GM23338 (cell line): ENCODE results near the gene ZNF438. TPM values are rescaled to one million over a fixed set of nuclear protein-coding genes. Genes with fewer than 3 reads are reported as not detected.

Experiments used
- ATAC-seq: fragments of 200-7000 bp; cut with Tn5 transposase; 3 replicates; pipeline ENCODE4 v1.9.1; 2020
- DNase-seq: peaks from one replicate; pipeline ENCODE4 v3.0.0-alpha.2; 2015; ENCODE audit warnings: low spot score
- H2AFZ ChIP-seq: fragments of 200-600 bp; sonication (generic); 2 replicates; pipeline ENCODE4 v1.8.0; 2016; ENCODE audit warnings: antibody characterized with exemption, mild to moderate bottlenecking, moderate library complexity
- H3F3A ChIP-seq: fragments of 200-600 bp; sonication (generic); replicated peaks from 2 replicates; pipeline ENCODE4 v1.8.0; 2017; ENCODE audit warnings: antibody characterized with exemption, mixed run types, low read depth
- H3K27ac ChIP-seq: fragments of 200-600 bp; sonication (generic); 2 replicates; pipeline ENCODE4 v1.6.1; 2016; ENCODE audit warnings: low read depth
- H3K27me3 ChIP-seq: fragments of 200-600 bp; sonication (generic); 2 replicates; pipeline ENCODE4 v1.8.0; 2016; ENCODE audit warnings: mild to moderate bottlenecking, mixed run types, moderate library complexity; ENCODE audit not compliant: insufficient read depth
- H3K36me3 ChIP-seq: fragments of 200-600 bp; sonication (generic); 2 replicates; pipeline ENCODE4 v1.8.0; 2016; ENCODE audit warnings: mild to moderate bottlenecking; ENCODE audit not compliant: insufficient read depth
- H3K4me1 ChIP-seq: fragments of 200-600 bp; sonication (generic); 2 replicates; pipeline ENCODE4 v1.8.0; 2016; ENCODE audit warnings: mild to moderate bottlenecking, moderate library complexity; ENCODE audit not compliant: insufficient read depth
- H3K4me2 ChIP-seq: fragments of 200-600 bp; sonication (generic); 2 replicates; pipeline ENCODE4 v1.7.1; 2017; ENCODE audit warnings: mixed run types
- H3K4me3 ChIP-seq: fragments of 200-600 bp; sonication (generic); 2 replicates; pipeline ENCODE4 v1.6.1; 2016; ENCODE audit warnings: mixed run types
- H3K79me2 ChIP-seq: fragments of 200-600 bp; sonication (generic); replicated peaks from 2 replicates; pipeline ENCODE4 v1.8.0; 2017; ENCODE audit warnings: mild to moderate bottlenecking; ENCODE audit not compliant: insufficient read depth
- H3K9me2 ChIP-seq: fragments of 200-600 bp; sonication (generic); 2 replicates; pipeline ENCODE4 v1.8.0; 2017; ENCODE audit not compliant: insufficient read depth
- H4K20me1 ChIP-seq: fragments of 200-600 bp; sonication (generic); replicated peaks from 2 replicates; pipeline ENCODE4 v1.8.0; 2017; ENCODE audit warnings: mild to moderate bottlenecking; ENCODE audit not compliant: insufficient read depth
- H3K27ac Mint-ChIP-seq: 2 replicates; pipeline ENCODE4 v1.8.0; 2020; ENCODE audit warnings: inconsistent platforms, mild to moderate bottlenecking, moderate library complexity, mixed read lengths
- H3K27me3 Mint-ChIP-seq: 3 replicates; pipeline ENCODE4 v1.8.0; 2022; ENCODE audit warnings: low read depth, mild to moderate bottlenecking, moderate library complexity, mixed read lengths, inconsistent platforms; ENCODE audit not compliant: insufficient read depth, poor library complexity
- H3K36me3 Mint-ChIP-seq: 3 replicates; pipeline ENCODE4 v1.8.0; 2021; ENCODE audit warnings: low read depth, mild to moderate bottlenecking, inconsistent platforms, moderate library complexity, mixed read lengths
- H3K4me1 Mint-ChIP-seq: 3 replicates; pipeline ENCODE4 v1.8.0; 2020; ENCODE audit warnings: mild to moderate bottlenecking, inconsistent platforms, mixed read lengths
- H3K4me3 Mint-ChIP-seq: 3 replicates; pipeline ENCODE4 v1.8.0; 2021; ENCODE audit warnings: moderate library complexity, mild to moderate bottlenecking, inconsistent platforms, mixed read lengths
- H3K9me3 Mint-ChIP-seq: 3 replicates; pipeline ENCODE4 v1.8.0; 2020; ENCODE audit warnings: moderate library complexity, mild to moderate bottlenecking, inconsistent platforms, mixed read lengths
- CREB1 ChIP-seq: fragments of 250-450 bp; sonication (Bioruptor Pico); IDR thresholded peaks from 2 replicates; pipeline ENCODE4 v1.5.0; 2020; ENCODE audit warnings: low read depth, mild to moderate bottlenecking, moderate library complexity
- CTCF ChIP-seq, 2 experiments: fragments of 200-600 bp in 1 of 2; sonication (generic) in 1 of 2; conservative IDR thresholded peaks; 2 replicates each; pipeline versions ENCODE4 v1.5.1 to v1.6.1; 2016 to 2017; ENCODE audit warnings: antibody characterized with exemption in 2 of 2, low read depth in 2 of 2, mild to moderate bottlenecking in 2 of 2, moderate library complexity in 1 of 2
- ETS1 ChIP-seq: IDR thresholded peaks from 2 replicates; pipeline ENCODE4 v1.6.1; 2016; ENCODE audit warnings: antibody characterized with exemption
- EZH2 ChIP-seq: fragments of 200-600 bp; sonication (generic); IDR thresholded peaks from one replicate; pipeline ENCODE4 v1.8.0; 2017; ENCODE audit warnings: antibody characterized with exemption, mild to moderate bottlenecking, low read depth; ENCODE audit not compliant: unreplicated experiment
- EZH2phosphoT487 ChIP-seq: fragments of 200-600 bp; sonication (generic); IDR thresholded peaks from one replicate; pipeline ENCODE4 v1.8.1; 2018; ENCODE audit warnings: antibody characterized with exemption; ENCODE audit not compliant: unreplicated experiment
- JUNB ChIP-seq: IDR thresholded peaks from one replicate; pipeline ENCODE4 v1.6.1; 2016; ENCODE audit warnings: antibody characterized with exemption; ENCODE audit not compliant: unreplicated experiment
- NANOG ChIP-seq: IDR thresholded peaks from 2 replicates; pipeline ENCODE4 v1.6.1; 2016; ENCODE audit warnings: antibody characterized with exemption, borderline replicate concordance
- POLR2AphosphoS5 ChIP-seq: IDR thresholded peaks from 2 replicates; pipeline ENCODE4 v1.6.1; 2016; ENCODE audit warnings: antibody characterized with exemption, low read depth
- REST ChIP-seq: IDR thresholded peaks from one replicate; pipeline ENCODE4 v1.6.1; 2018; ENCODE audit warnings: antibody characterized with exemption; ENCODE audit not compliant: unreplicated experiment
- STAT1 ChIP-seq: IDR thresholded peaks from one replicate; pipeline ENCODE4 v1.6.1; 2016; ENCODE audit warnings: antibody characterized with exemption; ENCODE audit not compliant: unreplicated experiment
- ZNF114 ChIP-seq: fragments of 250-450 bp; sonication (Bioruptor Pico); IDR thresholded peaks from 2 replicates; pipeline ENCODE4 v1.5.0; 2020; ENCODE audit warnings: mild to moderate bottlenecking, moderate library complexity
- ZNF331 ChIP-seq: fragments of 250-450 bp; sonication (Bioruptor Pico); IDR thresholded peaks from 2 replicates; pipeline ENCODE4 v1.5.0; 2020; ENCODE audit warnings: low read depth, mild to moderate bottlenecking, moderate library complexity
- ZNF462 ChIP-seq: fragments of 250-450 bp; sonication (Bioruptor Pico); IDR thresholded peaks from 2 replicates; pipeline ENCODE4 v1.5.0; 2020; ENCODE audit warnings: mild to moderate bottlenecking, moderate library complexity
- polyA plus RNA-seq: library from polyadenylated mRNA; unstranded; fragments of >200 nt; fragmentation: Nextera tagmentation; extraction: Ambion mirVana; gene quantifications from 2 replicates; pipeline ENCODE4 v1.2.1, GENCODE V29; 2016
- total RNA-seq: library from RNA; depleted of rRNA; stranded (reverse); fragments of >200 nt; shearing (Covaris generic); gene quantifications from 2 replicates; pipeline ENCODE4 v1.2.3, GENCODE V29; 2014

ZNF438 gene
- total and polyA plus RNA-seq, 2 experiments from 2014 or later: 0.91 to 0.94 TPM

- Histone ChIP-seq H4K20me1 (no peaks in the 10 kb centered on the region), H3F3A (no peaks in the 10 kb centered on the region), H3K27me3 (no peaks in the 10 kb centered on the region), H3K4me1 (peaks cover 13% of the 10 kb centered on the region; the same call in 1 of the 2 replicates), H3K79me2 (no peaks in the 10 kb centered on the region), H3K9me2 (peaks cover 4% of the 10 kb centered on the region; the same call in 1 of the 2 replicates), H3K27ac (no peak overlapping the region), H3K4me3 (no peak overlapping the region), H3K4me2 (no peak overlapping the region), H2AFZ (peak overlapping the region; percentile 91; the same call in 1 of the 2 replicates), H3K36me3 (no peaks in the 10 kb centered on the region)
- no peak overlapping the region for H3K27ac Mint-ChIP-seq
- peaks cover 11% of the 10 kb centered on the region for H3K27me3 Mint-ChIP-seq
- no peaks in the 10 kb centered on the region for H3K9me3 Mint-ChIP-seq
- H3K4me3 Mint-ChIP-seq: no peak overlapping the region
- no peaks in the 10 kb centered on the region for H3K36me3 Mint-ChIP-seq
- ATAC-seq (peak; percentile 21), DNase-seq (no peak)
- H3K4me1 Mint-ChIP-seq: peaks cover 16% of the 10 kb centered on the region
- TF ChIP-seq REST (no peak), CREB1 (no peak), POLR2AphosphoS5 (no peak), EZH2phosphoT487 (no peak), ZNF331 (CRISPR knock-in tag) (no peak), ETS1 (no peak), JUNB (no peak), EZH2 (no peak), ZNF114 (CRISPR knock-in tag) (no peak), CTCF (conservative IDR thresholded peaks at IDR 0.05; ENCODE audit: low read depth in 2 of 2) (no peak), STAT1 (no peak), NANOG (no peak), ZNF462 (CRISPR knock-in tag) (no peak)
Measured at GRCh38 chr10:30818854-30819253, 212.8 kb downstream of the ZNF438 start.
